T-helper 1 cell (primary cell): Measurements from ENCODE around the gene RNF111.
A peak's percentile ranks its signal among the peaks of the same experiment; 100 is the strongest.
"Not testable (repeated sequence)": the region's sequence is repeated elsewhere in the genome, so short reads cannot be mapped to it uniquely, and the experiment has no call there.

Experiments used
- DNase-seq, 5 donors: peaks; one replicate each; pipeline ENCODE4 v3.0.0-alpha.2; 2012 to 2020

Gene RNF111

GRCh38 chr15:59063042-59063441 is 75.6 kb downstream of the RNF111 start:
- no peak for DNase-seq

- no peak for DNase-seq
Observed at GRCh38 chr15:59069430-59069829, 82.0 kb downstream of the RNF111 start.

GRCh38 chr15:59074607-59075006 is 87.1 kb downstream of the RNF111 start:
- DNase-seq: peak in 1 of 5 donors; percentile 39

- DNase-seq: no peak
Observed at GRCh38 chr15:59087731-59088130, 100.3 kb downstream of the RNF111 start.

GRCh38 chr15:59094077-59094476 is 106.6 kb downstream of the RNF111 start:
- no peak for DNase-seq

GRCh38 chr15:59096429-59096828 is 109.0 kb downstream of the RNF111 start:
- DNase-seq: no peak

GRCh38 chr15:59099162-59099685 is 111.8 kb downstream of the RNF111 start:
- DNase-seq: no peak

- no peak for DNase-seq
Observed at GRCh38 chr15:59104602-59104911, 117.1 kb downstream of the RNF111 start.

GRCh38 chr15:59104912-59105732 is 117.7 kb downstream of the RNF111 start, which contains the start of gene CCNB2:
TSS of gene CCNB2 (plus strand) at chr15:59105146. CDS start at chr15:59105269, 123 bp downstream.
- DNase-seq: peak; percentile 64 to 94 (median 76)

- DNase-seq: no peak
Observed at GRCh38 chr15:59105854-59106253, 118.4 kb downstream of the RNF111 start.

GRCh38 chr15:59111251-59111650 is 123.8 kb downstream of the RNF111 start:
- DNase-seq: no peak

GRCh38 chr15:59115047-59115446 is 127.6 kb downstream of the RNF111 start:
- DNase-seq: no peak

- DNase-seq: no peak
Observed at GRCh38 chr15:59116141-59116540, 128.7 kb downstream of the RNF111 start.

- DNase-seq: no peak
Observed at GRCh38 chr15:59116771-59117170, 129.3 kb downstream of the RNF111 start.

GRCh38 chr15:59119625-59120024 is 132.2 kb downstream of the RNF111 start:
- DNase-seq: no peak

- DNase-seq: no peak
Observed at GRCh38 chr15:59120937-59121336, 133.5 kb downstream of the RNF111 start.

- DNase-seq: no peak
Observed at GRCh38 chr15:59124261-59124660, 136.8 kb downstream of the RNF111 start.

GRCh38 chr15:59125683-59126082 is 138.2 kb downstream of the RNF111 start:
- DNase-seq: not testable (repeated sequence)

- not testable (repeated sequence) for DNase-seq
Observed at GRCh38 chr15:59127255-59127654, 139.8 kb downstream of the RNF111 start.

- no peak for DNase-seq
Observed at GRCh38 chr15:59131456-59131855, 144.0 kb downstream of the RNF111 start.

- no peak for DNase-seq
Observed at GRCh38 chr15:59131969-59132562, 144.6 kb downstream of the RNF111 start.

- DNase-seq: no peak
Observed at GRCh38 chr15:59133929-59134427, 146.5 kb downstream of the RNF111 start.

- no peak for DNase-seq
Observed at GRCh38 chr15:59137566-59137965, 150.1 kb downstream of the RNF111 start.

- peak; percentile 20 to 66 (median 30) for DNase-seq
Observed at GRCh38 chr15:59138243-59138642, 150.8 kb downstream of the RNF111 start.
